Hepatocyte (in vitro differentiated cells): Measurements from ENCODE around the gene KXD1.

Source experiments
- EZH2 ChIP-seq: fragments of 200-600 bp; sonication (generic); IDR thresholded peaks from 2 replicates; pipeline ENCODE4 v1.6.1; 2016; ENCODE audit warnings: antibody characterized with exemption, mild to moderate bottlenecking, borderline replicate concordance
- EZH2phosphoT487 ChIP-seq: fragments of 200-600 bp; sonication (generic); IDR thresholded peaks from one replicate; pipeline ENCODE4 v1.6.1; 2018; ENCODE audit warnings: antibody characterized with exemption, mild to moderate bottlenecking, low read depth, moderate library complexity; ENCODE audit not compliant: unreplicated experiment, severe bottlenecking
- TF ChIP-seq, protein P1 (sequence below): fragments of 200-600 bp; sonication (generic); IDR thresholded peaks from 2 replicates; pipeline ENCODE4 v1.5.1; 2016; ENCODE audit warnings: antibody characterized with exemption, mild to moderate bottlenecking; ENCODE audit not compliant: poor library complexity

- TF ChIP-seq, protein P1, sequence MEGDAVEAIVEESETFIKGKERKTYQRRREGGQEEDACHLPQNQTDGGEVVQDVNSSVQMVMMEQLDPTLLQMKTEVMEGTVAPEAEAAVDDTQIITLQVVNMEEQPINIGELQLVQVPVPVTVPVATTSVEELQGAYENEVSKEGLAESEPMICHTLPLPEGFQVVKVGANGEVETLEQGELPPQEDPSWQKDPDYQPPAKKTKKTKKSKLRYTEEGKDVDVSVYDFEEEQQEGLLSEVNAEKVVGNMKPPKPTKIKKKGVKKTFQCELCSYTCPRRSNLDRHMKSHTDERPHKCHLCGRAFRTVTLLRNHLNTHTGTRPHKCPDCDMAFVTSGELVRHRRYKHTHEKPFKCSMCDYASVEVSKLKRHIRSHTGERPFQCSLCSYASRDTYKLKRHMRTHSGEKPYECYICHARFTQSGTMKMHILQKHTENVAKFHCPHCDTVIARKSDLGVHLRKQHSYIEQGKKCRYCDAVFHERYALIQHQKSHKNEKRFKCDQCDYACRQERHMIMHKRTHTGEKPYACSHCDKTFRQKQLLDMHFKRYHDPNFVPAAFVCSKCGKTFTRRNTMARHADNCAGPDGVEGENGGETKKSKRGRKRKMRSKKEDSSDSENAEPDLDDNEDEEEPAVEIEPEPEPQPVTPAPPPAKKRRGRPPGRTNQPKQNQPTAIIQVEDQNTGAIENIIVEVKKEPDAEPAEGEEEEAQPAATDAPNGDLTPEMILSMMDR: no peak
- TF ChIP-seq EZH2 (no peak), EZH2phosphoT487 (no peak)
Observed at GRCh38 chr19:18532168-18532890, 25.3 kb upstream of the KXD1 start.
